GM18907 (cell line): Measurements from ENCODE around the gene GAL3ST3.

Source experiments
- ATAC-seq: cut with Tn5 transposase; IDR thresholded peaks from one replicate; pipeline ENCODE4 v1.9.1; 2021; ENCODE audit warnings: mild to moderate bottlenecking, moderate library complexity; ENCODE audit not compliant: unreplicated experiment

GAL3ST3 gene

DNA sequence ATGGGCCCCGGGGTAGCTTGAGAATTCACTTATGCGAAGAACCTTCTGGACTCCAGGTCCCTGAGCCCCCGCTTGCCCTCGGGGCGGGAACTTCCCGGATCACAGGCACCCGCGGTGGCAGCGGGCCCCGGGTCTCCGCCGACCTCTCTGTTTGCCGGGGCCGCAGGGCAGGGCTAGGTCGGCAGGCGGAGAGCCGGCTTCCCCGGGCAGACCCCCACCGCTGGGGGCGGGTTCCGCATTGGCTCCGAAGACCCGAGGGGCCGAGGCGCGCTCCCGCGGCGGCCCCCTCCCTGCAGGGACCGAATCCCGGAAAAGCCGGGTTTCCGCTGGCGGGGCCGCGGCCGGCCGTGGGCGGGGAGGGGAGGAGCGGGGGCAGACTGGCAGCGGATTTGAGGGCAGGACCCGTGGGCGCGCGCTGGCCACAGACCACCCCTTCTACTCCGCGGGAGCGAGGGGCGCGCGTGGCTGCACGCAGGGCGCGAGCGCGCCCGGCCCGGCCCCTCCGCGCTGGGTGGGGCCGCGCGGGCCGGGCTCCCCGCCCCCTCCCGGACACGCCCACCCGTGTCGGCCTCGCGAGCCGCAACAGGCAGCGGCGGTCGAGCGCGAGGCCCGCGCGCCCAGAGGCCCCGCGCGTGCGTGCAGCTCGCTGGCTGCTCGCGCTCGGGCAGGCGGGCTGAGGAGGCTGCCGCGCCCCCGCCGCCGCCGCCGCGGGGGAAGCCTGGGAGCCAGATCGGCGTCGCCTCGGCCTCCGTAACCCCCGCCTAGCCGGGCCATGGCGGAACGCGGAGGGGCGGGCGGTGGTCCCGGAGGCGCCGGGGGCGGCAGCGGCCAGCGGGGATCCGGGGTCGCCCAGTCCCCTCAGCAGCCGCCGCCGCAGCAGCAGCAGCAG is 21.0 kb upstream of the GAL3ST3 start, which contains the start of gene PACS1:
Gene PACS1 (plus strand): TSS at position 558 of the 889 bp plus-strand sequence. CDS start 215 bp downstream, at position 773.
- ATAC-seq: peak; percentile 41

DNA sequence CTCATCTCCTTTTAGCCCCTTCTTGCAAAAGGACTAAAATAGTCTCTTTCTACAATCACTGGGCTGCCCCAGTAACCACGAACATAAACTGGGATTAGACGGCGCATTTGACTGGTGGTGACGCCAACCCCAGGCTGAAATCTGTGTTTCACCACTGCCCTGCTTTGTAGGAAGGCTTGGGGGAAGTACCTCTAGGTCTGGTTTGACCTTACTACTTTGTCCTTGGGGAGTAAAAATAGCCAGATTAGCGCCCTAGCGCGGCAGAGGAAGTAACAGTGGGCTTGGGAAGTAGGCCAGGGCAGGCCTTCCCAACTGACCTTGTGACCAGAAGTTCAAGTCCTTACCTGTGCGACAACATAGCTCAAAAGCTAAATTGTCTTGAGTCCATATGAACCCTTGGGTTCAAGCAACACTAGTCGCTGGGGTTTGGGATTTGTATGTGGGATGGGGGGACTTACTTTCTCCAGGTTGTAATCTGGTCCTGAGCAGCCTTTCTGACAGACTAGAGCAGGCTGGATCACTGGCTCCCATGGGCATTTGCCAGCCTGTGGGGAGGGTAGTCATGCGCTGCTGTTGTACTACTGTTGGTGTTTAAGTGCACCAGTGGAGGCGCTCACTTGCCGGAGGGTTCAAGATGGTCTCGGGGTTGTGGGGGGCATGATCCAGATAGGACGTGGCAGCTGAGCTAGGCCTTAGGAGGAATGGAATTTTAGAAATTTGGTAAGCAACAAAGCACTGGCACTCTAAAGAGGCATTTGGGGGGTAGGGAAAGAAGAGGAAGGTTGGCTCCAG is 20.2 kb upstream of the GAL3ST3 start:
- ATAC-seq: peak; percentile 26

DNA sequence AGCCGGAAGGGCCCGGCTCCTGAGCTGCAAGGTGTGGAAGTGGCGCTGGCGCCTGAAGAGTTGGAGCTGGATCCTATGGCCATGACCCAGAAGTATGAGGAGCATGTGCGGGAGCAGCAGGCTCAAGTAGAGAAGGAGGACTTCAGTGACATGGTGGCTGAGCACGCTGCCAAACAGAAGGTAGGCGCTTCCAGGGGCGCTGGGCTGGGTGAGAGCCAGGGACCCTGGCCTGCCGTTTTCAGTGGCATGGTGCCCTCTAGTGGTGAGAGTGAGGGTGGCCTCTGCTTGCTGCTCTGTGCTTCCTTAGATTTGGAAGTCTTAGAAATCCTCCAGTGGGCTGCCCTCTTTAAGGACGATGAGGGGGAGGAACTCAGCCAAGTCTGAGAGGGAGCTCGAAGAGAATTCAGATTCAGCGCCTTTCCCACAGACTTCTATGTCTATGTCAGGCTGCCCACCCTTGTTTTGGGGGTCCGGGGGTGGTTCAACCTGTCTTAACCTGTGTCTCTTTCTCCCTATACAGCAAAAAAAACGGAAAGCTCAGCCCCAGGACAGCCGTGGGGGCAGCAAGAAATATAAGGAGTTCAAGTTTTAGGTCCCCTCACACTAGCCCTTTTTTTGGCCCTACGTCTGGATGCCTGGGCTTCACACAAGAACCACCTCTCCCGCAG is 19.3 kb upstream of the GAL3ST3 start:
- no peak for ATAC-seq

DNA sequence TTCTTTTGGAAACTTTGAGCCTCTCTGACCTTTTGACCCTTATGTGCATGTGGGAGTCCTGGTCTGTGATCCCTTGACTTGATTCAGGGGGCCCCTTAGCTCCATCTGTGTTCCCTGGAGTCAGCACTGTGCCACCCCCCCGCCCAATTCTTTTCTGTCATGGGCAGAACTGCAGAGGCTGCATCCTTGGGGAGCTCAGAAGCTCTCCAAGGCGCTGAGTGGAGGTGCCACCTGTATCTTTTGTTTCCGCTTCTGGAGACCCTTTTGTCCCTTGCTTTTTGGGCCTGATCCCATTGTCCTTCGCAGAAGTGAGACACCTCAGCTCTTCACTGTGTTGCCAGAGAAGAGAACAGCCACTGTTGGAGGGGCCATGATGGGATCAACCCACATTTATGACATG is 18.7 kb upstream of the GAL3ST3 start:
- ATAC-seq: no peak

DNA sequence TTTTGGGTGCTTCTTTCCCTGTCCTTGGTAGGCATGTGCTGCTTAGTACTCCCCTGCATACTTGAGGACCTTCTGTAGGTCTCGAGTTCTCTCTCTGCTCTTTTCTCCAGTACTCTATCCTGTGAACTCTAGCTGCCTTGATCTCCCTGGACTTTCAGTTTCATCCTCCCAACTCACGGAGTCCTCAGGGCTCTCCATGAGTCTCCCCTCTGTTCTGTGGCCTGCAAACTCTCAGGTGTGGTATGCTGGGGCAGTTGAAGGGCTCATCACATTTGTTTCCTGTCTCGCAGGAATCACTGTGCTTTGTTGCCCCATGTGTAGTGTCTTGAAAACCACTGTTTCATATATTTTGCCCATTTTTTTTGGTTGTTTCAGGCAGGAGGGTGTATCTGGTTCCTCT is 17.8 kb upstream of the GAL3ST3 start:
- no peak for ATAC-seq

DNA sequence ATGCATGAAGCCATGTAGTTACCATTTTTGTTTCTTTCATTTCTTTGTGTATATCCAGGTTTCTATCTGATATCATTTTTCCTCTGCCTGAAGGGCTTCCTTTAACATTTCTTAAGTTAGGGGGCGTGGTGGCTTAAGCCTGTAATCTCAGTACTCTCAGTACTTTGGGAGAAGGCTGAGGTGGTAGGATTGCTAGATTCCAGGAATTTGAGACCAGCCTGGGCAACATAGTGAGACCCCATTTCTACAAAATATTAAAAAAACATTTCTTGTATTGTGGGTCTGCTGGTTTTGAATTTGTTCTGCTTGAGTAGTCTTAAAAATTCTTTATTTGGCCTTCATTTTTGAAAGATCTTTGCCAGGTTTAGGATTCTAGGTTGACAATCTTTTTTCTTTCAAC is 15.6 kb upstream of the GAL3ST3 start:
- no peak for ATAC-seq

DNA sequence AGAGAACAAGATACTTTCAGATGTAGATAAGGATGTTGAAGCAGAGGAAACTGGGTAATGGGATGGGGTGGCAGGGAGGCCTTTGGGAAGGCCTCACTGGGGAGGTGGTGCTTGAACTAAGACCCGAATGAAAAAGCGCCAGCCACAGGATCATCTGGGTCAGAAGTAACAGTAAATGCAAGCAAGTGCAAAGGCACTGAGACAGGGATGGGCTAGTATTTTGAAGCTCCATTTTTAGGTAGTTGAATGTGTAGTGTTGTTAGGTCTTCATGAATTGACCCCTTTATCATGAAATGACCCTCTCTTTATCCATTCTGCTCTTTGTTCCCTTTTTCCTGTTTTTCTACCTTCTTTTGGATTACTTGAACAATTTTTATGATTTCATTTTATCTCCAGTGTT is 14.9 kb upstream of the GAL3ST3 start:
- no peak for ATAC-seq

DNA sequence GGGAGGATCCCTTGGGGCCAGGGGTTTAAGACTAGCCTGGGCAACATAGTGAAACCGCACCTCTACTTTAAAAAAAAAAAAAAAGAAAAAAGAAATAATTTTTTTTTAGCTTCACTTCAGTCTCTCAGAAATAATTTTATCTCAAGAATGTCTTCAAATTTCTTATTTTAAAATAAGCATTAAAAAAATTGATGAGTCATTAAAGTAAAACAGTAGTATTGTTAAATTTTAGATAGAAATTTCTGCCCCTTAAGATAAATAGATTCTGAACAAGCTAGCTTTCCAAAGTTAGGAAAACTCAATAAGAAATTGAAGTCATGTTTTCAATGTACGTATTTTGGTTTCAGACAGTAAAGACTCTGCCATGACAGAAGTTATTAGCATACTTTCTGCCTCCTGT is 13.4 kb upstream of the GAL3ST3 start:
- no peak for ATAC-seq

DNA sequence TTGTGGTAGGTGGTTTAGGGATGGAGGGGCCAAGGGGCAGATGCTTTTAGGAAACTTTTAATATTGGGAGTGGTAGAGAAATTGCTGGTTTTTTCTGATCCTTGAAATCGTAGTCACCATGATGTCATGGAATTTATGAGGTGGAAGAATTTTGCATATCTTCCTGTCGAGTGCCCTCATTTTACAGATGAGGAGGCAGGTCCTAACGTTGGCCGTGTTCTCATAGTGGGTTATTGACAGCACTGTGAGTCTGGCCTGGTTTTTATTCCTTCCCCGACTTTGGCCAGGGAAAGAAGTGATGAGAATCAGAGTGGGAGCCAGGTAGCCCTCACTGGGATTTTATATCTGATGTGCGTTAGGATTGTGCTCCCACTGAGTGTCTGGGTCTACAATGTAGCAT is 12.3 kb upstream of the GAL3ST3 start:
- ATAC-seq: no peak

DNA sequence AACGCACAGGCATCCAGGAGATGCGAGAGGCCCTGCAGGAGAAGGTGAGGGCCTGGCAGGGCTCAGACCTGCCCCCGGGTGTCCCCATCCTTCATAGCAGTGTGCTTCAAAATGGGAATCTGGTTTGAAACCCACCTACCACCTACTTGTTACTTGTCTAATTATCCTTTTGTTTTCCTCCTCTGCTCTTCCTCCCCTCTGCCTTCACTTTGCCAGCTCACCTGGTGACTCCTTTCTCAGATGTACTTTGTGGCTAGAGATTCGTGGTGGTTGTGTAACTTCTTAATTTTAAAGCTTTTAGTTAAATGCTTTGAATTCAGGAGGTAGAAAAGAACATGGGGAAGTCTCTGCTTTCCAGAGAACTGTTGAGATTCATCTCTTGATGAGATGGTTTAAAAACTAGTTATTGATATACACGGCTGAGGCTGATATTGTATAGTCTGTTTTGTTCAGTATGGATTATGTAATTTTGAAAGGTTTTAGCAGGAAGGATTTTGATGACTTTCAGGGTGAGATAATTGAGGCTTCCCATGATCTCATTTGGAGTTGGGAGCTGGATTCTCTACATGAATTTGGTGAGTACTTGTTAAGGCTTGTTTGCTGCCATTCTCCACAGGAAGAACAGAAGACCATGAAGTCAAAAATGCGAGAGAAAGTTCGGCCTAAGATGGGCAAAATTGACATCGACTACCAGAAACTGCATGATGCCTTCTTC is 11.2 kb upstream of the GAL3ST3 start:
- no peak for ATAC-seq

DNA sequence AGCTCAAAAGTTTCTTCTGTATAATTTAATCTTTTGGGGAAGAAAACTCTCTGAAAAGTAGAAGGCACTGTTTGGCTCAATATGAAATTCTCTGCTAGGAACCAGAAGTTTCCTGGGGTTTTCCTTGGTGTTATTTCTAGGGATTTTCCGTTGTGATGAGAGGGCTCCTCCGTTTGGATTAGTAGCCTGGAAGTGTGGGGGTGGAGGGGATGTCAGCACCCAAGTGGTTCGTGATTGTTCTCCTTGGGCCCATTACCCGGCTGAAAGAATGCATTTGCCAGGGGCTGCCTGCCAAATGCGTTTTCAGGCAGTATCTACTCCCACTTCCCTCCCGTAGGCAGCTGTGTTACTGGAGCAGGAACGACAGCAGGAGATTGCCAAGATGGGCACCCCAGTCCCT is 7.5 kb upstream of the GAL3ST3 start:
- no peak for ATAC-seq

DNA sequence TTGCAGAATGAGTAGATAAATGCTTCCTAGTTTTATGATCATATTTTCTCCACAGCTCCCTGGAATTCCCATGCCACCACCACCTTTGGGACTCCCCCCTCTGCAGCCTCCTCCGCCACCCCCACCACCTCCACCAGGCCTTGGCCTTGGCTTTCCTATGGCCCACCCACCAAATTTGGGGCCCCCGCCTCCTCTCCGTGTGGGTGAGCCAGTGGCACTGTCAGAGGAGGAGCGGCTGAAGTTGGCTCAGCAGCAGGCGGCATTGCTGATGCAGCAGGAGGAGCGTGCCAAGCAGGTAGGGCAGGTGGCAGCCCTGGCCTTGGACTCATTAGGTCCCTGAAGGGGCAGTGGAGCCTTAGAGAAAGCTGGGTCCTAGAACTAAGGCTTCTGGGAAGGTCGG is 6.1 kb upstream of the GAL3ST3 start:
- ATAC-seq: no peak

DNA sequence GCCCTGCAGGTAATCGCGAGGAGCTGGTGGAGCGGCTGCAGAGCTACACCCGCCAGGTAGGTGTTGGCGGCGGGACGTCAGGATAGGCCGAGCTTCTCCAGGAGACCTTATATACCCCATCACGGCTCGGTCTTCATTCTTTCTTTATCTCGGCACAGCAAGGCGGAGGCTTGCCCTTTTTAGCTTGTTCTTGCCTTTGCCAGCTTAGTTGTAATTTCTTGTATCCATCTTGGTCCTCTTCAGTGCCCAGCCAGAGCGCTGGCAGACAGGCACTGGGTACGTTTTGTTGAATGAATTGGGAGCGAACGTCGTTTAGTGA is 3.7 kb upstream of the GAL3ST3 start:
- ATAC-seq: no peak

DNA sequence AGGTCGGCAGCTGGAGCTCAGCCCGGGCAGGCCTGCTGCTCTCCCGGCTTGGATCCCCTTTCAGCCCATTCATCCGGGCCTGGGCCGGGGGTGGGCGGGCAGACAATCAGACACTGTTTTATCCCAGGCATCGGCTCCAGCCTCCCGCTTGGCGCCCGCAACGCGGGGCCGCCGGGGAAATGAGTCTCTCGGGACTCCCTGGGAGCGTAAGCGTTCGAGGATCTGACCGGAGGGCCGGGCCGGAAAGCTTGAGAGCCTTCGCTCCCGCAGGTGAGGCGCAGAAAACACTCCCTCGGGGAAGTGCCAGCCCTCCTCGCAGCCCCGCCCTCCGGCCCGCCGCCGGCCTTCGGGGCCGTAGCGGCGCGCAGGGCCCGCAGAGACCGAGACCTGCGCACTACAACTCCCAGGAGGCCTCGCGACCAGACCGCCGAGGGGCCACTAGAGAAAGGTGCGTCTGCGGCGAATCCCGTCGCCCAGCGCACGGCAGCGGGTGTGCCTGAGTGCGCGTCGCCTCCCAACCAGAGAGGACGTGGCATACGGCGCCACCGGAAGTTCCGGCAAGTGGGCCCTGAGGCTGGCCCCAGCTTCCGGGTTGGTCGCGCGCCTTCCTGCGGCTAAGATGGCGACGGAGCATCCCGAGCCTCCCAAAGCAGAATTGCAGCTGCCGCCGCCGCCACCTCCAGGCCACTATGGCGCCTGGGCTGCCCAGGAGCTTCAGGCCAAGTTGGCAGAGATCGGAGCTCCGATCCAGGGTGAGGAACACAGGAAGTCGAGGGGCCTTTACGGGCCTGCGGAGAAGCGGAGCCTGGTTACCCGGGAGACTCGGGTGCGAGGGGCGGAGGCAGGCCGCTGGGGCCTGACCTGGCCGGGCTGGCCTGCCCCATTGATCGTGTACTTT is 3.1 kb upstream of the GAL3ST3 start, which contains the start of gene SF3B2:
Gene SF3B2 (plus strand): TSS at position 599 of the 898 bp plus-strand sequence. CDS start 21 bp downstream, at position 620.
- ATAC-seq: peak; percentile 89

DNA sequence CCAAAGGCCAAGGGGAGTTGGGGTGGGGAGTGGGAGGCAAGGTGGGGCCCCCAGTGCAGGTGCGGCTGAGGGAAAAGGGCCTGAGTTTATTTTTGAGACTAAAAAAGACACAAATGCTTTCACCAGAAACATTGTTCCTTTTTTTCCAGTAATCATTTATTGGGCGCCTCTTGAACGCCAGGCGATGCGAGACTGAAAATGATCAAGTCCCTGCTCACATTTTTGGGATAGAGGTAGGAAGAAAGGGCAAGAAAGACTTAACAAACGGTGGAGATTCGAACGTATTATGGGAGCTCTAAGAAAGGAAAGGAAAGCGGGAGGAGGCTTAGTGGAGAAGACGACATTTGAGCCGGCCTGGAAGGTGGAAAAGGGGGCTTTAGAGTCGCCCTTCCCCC is 2.4 kb upstream of the GAL3ST3 start:
- ATAC-seq: no peak

DNA sequence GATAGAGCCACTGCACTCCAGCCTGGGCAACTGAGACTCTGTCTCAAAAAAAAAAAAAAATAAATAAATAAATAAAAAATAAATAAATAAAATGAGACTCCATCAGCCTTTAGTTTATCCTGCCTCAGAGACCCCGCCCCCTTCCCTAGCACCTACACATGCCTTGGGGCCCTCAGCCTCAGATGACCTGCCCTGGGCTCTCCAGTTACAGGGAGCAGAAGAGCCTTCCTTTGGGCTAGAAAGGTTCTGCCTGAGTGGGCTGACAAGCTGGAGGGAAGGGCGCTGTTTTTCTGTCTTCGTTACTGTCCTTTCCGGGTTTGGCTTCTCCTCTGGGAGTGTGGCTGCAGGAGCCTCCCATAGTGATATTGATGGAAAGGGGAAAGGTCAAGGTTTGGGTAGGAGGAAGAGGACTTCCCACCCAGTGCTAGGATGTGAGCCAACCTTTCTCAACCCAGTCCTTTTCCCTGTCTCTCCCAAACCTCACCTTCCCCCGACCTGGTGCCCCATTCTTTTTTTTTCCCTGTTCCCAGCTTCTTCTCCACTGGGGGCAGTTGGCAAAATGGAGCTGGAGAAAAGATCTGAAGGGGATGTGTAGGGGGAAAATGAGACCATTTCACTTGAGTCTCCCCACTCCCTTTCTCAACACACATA is 1.7 kb upstream of the GAL3ST3 start:
- no peak for ATAC-seq

DNA sequence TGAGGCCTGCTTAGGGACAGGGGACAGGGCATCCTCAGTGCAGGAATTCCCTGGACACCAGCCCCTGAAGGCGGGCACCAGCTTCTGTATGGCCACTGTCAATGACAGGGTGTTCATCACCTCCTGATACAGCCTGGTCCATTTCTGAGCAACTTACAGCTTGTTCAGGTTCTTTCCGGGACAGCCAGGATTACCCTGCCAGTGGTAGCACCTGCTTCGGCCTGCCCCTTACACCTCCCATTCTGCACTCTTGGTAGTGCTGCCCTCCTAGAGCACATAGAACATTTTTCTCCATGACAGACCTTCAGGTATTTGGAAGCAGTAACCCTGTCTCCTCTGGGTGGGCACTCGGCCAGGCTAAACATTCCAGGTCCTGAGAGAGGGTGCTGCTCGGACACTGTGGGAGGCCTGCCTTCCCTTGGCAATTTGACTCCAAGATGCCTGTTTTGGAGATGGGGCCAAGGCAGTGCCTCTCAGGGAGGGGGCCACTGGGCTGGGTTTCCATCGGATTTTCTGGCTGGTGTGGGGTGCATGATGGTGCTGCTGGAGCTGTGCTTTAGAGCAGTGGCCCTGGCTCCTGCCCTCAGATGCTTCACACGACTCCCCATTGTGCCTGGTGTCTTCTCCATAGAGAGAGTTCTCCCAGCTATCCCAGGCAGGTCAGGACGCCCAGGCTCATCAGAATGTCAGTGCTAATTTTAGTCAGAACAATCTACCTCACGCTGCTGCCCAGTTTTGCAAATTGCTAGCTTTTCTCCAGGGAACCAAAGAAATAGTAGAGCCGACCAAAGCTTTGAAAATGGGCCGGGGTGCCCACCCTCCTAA is 1.2 kb downstream of the GAL3ST3 start:
- no peak for ATAC-seq

DNA sequence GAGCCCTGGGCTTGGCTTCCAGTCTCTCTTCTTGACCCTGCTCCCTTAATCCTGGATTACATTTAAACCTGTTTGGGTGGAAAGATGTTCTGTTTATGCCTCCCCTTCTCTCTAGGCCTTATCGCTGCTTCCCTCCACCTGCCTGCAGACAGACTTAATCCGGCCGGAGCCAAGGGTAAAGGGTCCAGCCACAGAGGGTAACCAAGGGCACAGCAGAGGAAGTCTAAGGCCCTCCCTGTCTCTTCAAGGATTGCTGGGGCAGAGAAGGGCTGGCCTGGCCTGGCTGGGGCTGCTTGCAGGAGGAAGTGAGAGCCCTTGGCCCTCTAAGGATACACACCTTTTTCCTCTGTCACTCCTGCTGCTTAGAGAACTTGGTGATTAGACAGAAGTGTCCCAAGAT is 2.1 kb downstream of the GAL3ST3 start:
- no peak for ATAC-seq
